ENCODE data around the gene SMYD3. TPM values are rescaled to one million over a fixed set of nuclear protein-coding genes. Genes with fewer than 3 reads are reported as not detected.

SMYD3 gene
- total RNA-seq, 1 donor from 2014 or later: 27.2 TPM

DNA sequence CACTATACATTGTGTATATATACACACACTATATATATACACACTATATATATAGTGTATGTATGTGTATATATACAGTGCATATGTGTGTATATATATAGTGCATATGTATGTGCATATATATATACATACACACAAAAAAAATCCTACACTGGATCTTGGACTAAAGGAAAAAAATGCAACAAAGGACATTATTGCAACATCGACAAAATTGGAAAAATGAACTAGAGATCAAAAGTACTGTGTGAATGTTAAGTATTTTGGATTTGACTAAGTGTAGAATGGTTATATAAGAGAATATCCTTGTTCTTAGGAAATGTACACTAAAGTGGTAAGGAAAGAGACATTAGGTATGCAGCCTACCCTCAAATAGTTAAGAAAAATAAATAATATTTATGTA is 36.5 kb downstream of the SMYD3 start:
- no peaks in the 10 kb centered on the region for H3K36me3 ChIP-seq
- TF ChIP-seq, protein P1, sequence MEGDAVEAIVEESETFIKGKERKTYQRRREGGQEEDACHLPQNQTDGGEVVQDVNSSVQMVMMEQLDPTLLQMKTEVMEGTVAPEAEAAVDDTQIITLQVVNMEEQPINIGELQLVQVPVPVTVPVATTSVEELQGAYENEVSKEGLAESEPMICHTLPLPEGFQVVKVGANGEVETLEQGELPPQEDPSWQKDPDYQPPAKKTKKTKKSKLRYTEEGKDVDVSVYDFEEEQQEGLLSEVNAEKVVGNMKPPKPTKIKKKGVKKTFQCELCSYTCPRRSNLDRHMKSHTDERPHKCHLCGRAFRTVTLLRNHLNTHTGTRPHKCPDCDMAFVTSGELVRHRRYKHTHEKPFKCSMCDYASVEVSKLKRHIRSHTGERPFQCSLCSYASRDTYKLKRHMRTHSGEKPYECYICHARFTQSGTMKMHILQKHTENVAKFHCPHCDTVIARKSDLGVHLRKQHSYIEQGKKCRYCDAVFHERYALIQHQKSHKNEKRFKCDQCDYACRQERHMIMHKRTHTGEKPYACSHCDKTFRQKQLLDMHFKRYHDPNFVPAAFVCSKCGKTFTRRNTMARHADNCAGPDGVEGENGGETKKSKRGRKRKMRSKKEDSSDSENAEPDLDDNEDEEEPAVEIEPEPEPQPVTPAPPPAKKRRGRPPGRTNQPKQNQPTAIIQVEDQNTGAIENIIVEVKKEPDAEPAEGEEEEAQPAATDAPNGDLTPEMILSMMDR (IDR thresholded peaks at IDR 0.05): no peak
- H3K9me3 ChIP-seq: no peaks in the 10 kb centered on the region
- no peak overlapping the region for H3K27ac ChIP-seq
- no peak for ATAC-seq
- no peak overlapping the region for H3K4me3 ChIP-seq
- intact Hi-C loops (cut with DNase I): no loop called here
- DNase-seq: no peak
- no peaks in the 10 kb centered on the region for H3K4me1 ChIP-seq
- no peaks in the 10 kb centered on the region for H3K27me3 ChIP-seq

DNA sequence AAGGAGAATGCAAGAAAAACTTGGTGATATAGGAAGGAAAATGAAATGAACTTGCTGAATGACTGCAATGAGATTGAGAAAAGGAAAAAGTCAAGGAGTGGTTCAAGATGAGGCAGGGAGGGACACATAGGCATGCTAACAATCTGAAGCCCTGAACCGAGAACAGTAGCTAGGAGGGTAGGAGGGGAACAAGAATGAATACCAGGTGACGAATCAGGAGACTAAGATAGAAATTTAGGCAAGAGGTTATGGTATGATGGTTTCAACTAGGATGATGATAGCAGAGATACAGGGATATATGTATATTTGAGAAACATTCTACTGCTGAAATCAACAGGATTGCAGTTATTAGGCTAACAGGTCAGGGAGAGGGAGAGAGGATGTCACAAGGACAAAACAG is 44.1 kb downstream of the SMYD3 start:
- H3K4me1 ChIP-seq: no peaks in the 10 kb centered on the region
- H3K9me3 ChIP-seq: no peaks in the 10 kb centered on the region
- intact Hi-C loops (cut with DNase I): no loop called here
- H3K27me3 ChIP-seq: no peaks in the 10 kb centered on the region
- no peak overlapping the region for H3K27ac ChIP-seq
- H3K4me3 ChIP-seq: no peak overlapping the region
- no peak for DNase-seq
- ATAC-seq: peak; percentile 15
- H3K36me3 ChIP-seq: no peaks in the 10 kb centered on the region
- TF ChIP-seq, protein P1 (IDR thresholded peaks at IDR 0.05): no peak

DNA sequence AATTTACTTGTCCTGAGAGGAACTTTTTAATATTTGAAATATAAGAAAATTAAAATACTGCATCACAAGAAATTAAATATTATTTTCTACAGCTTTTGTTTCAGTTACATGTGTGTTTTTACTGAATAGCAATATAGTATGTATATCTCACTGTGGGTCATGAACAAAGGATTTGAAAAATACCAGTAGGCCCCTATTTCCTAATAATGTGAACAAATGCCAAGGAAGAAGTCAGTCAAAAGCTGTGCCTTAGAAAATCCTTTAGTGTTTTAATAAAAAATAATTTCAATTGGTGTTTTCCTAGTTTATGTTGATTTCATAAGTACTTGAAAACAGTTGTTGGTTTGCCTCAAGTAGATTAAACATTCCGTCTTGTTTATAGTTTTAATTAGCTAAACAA is 46.7 kb downstream of the SMYD3 start:
- no peaks in the 10 kb centered on the region for H3K27me3 ChIP-seq
- H3K9me3 ChIP-seq: no peaks in the 10 kb centered on the region
- H3K36me3 ChIP-seq: no peaks in the 10 kb centered on the region
- no peaks in the 10 kb centered on the region for H3K4me1 ChIP-seq
- no peak for ATAC-seq
- intact Hi-C loops (cut with DNase I): no loop called here
- no peak overlapping the region for H3K4me3 ChIP-seq
- TF ChIP-seq, protein P1 (IDR thresholded peaks at IDR 0.05): no peak
- no peak overlapping the region for H3K27ac ChIP-seq
- DNase-seq: no peak

DNA sequence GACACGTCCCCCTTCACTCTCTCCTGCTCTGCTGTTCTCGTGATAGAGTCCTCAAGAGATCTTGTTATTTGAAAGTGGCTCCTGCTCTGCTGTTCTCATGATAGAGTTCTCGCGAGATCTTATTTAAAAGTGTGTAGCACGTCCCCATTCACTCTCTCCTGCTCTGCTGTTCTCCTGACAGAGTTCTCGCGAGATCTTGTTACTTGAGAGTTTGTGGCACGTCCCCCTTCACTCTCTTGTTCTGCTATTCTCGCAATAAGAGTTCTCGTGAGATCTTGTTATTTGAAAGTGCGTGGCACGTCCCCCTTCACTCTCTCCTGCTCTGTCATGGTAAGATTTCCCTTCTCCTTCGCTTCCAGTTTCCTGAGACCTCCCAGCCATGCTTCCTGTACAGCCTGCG is 47.9 kb downstream of the SMYD3 start:
- Histone ChIP-seq H3K27me3 (no peaks in the 10 kb centered on the region), H3K4me3 (no peak overlapping the region), H3K9me3 (no peaks in the 10 kb centered on the region), H3K36me3 (no peaks in the 10 kb centered on the region), H3K4me1 (no peaks in the 10 kb centered on the region), H3K27ac (no peak overlapping the region)
- DNase-seq (no peak), ATAC-seq (no peak)
- intact Hi-C loops (cut with DNase I): no loop called here
- TF ChIP-seq, protein P1 (IDR thresholded peaks at IDR 0.05): no peak

DNA sequence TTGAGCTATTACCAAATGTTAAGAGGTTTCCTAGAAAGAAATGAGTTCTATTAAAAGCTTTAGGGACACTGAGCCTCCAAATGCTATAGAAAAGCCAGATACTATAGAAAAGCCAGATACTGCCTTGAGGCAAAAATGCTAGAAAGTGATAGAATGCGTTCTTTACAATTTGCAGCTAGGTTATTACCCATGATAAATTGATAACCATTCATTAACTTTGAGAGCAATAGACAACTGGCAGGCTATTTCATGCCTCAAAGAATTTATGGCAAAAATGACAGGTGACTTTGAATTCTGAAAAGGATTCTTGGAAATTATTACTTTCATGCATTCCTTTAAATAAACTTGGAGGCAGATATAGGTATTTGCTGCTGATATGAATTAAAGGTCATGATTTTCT is 51.6 kb downstream of the SMYD3 start:
- H3K36me3 ChIP-seq: no peaks in the 10 kb centered on the region
- no peak overlapping the region for H3K27ac ChIP-seq
- DNase-seq: no peak
- H3K4me3 ChIP-seq: no peak overlapping the region
- TF ChIP-seq, protein P1 (IDR thresholded peaks at IDR 0.05): no peak
- intact Hi-C loops (cut with DNase I): no loop called here
- no peaks in the 10 kb centered on the region for H3K27me3 ChIP-seq
- H3K4me1 ChIP-seq: no peaks in the 10 kb centered on the region
- ATAC-seq: no peak
- H3K9me3 ChIP-seq: no peaks in the 10 kb centered on the region

DNA sequence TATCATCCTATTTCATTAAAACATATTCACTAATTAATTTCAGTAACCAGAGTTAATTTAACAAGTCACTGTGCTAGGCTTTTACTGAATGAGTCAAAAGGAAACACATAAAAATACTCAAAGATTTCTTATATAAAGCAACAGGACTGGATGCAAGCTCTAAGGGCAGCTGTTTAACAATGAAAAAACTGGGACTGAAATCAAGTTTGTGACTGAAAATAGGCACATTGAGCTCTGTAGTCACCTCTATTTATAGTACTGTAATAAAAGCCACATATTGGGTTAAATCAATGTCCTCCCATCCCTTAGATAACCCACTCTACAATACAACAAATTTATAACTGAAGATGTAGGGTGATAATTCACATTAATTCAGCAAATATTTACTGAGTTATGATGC is 52.4 kb downstream of the SMYD3 start:
- intact Hi-C loops (cut with DNase I): no loop called here
- H3K27ac ChIP-seq: no peak overlapping the region
- no peaks in the 10 kb centered on the region for H3K27me3 ChIP-seq
- ATAC-seq: no peak
- no peaks in the 10 kb centered on the region for H3K4me1 ChIP-seq
- no peaks in the 10 kb centered on the region for H3K36me3 ChIP-seq
- H3K4me3 ChIP-seq: no peak overlapping the region
- DNase-seq: no peak
- TF ChIP-seq, protein P1 (IDR thresholded peaks at IDR 0.05): no peak
- no peaks in the 10 kb centered on the region for H3K9me3 ChIP-seq
